Measurements from ENCODE around the gene GDA.
"Not testable (repeated sequence)": the region's sequence is repeated elsewhere in the genome, so short reads cannot be mapped to it uniquely, and the experiment has no call there.

GDA gene

DNA sequence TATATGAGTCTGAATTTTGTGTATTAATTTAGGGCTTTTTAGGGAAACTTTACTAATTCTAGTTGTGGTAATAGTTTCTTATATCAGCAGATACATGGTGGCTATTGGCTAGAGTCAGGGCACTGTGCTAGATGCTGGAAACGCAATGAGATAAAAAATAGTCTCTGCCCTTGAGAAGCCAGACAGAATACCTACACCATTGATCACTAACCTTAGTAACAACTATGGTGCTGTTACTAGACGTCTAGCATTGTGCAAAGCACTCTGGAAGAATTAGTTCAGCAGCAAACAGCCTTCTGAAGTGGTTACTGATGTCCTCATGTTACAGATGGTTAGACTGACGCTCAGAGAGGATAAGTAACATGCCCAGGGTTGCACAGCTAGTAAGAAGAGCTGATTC lies 61.8 kb downstream of the GDA start:
- DNase-seq, result no peak

- DNase-seq, result no peak
Observed at GRCh38 chr9:72213906-72214305, 64.7 kb downstream of the GDA start.

- DNase-seq, result no peak
Observed at GRCh38 chr9:72217306-72217842, 68.1 kb downstream of the GDA start.

DNA sequence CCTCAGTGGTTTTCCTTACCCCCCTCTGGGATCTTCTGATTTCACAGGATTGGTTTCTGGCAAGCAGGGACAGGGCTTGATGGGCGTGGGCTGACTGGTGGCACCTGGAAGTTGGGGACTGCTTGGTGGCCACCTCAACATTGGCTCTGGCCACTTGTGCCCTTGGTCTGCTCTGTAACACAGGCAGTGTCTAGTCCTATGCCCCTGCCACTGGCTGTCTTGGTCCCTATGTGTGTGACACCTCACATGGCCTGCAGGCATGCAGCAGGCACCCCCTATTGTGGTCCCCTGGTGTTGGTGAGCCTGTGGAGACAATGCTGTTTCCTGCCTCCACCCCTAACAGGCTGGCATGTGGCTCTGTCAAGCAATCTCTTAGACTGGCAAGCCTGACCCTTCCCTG lies 71.3 kb downstream of the GDA start:
- no peak for DNase-seq

- DNase-seq, result no peak
Observed at GRCh38 chr9:72226146-72226812, 77.0 kb downstream of the GDA start.

DNA sequence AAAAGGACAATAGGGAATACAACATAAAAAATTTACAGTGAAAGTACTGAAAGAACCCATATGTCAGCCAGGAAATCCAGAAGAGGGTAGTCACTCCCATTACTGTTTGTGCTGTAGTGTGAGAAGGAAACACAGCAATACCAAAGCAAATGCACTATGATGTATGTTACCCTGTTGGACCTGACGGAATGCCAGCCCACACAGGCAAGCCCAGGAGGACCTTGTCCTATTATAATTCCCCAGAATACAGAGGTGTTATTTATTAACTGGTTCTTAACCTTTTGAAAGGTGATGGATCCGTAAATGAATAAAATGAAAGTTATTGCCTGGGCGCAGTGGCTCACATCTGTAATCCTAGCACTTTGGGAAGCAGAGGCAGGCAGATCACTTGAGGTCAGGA lies 79.0 kb downstream of the GDA start:
- DNase-seq, result no peak

DNA sequence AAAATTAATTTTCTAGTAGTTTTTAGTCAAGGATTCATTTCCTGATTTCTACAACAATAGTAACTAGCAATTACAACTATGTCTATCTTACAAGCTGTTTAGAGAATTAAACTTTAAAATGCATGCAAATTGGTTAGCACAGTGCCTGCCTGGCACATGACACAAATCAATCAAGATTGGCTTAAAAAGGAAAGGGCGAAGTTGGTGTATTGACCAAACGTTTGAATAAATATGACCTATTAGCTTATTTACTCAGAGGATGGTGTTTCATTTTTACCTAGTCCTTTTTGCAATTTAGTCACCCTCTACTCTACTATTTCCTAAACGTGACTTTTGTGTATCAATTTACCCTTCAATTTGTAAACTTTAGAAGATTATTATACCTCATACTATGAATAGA lies 83.5 kb downstream of the GDA start:
- DNase-seq, result no peak

GRCh38 chr9:72247549-72247948 lies 98.3 kb downstream of the GDA start:
- no peak for DNase-seq

- no peak for DNase-seq
Observed at GRCh38 chr9:72251589-72251988, 102.3 kb downstream of the GDA start.

GRCh38 chr9:72254901-72255545 lies 105.8 kb downstream of the GDA start:
- DNase-seq, result no peak

DNA sequence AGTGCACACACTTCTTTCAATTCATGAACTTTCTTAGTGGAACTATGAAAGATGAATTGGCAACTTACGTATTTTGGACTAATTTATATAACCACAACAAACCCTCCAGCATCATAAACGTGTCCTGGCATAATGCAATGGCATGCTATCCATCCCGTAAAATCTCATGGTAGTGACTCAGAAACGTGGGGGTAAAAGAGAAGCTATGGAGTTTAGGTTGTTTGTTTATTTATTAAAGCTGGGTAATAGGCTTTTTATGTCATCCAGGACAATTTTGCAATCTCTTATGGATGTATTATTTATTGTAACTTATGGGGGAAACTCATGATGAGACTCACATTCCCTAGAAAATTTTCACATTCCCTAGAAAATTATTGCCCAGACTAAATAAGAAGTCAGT lies 106.3 kb downstream of the GDA start:
- DNase-seq, result no peak

DNA sequence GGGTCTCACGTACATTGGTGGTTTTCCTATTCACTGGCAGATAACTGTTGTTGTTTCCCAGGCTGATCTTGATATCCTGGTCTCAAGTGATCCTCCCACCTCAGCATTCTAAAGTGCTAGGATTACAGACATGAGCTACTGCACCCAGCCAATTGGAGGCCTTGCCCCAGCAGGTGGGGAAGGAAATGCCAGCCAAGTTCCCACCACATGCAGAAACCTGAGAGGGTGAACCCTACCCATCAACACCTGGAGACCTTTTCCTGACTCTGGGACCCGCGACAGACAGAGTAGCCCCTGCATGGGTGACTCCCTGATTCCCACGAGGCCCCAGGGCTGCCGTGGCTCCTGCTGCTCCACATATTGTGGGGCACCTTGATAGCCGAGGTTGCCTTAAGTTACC lies 107.7 kb downstream of the GDA start:
- DNase-seq, result no peak

- DNase-seq, result no peak
Observed at GRCh38 chr9:72257814-72258213, 108.6 kb downstream of the GDA start.

GRCh38 chr9:72262063-72262462 lies 112.8 kb downstream of the GDA start:
- no peak for DNase-seq

- no peak for DNase-seq
Observed at GRCh38 chr9:72263572-72263971, 114.3 kb downstream of the GDA start.

- DNase-seq, result no peak
Observed at GRCh38 chr9:72268961-72269360, 119.7 kb downstream of the GDA start.

DNA sequence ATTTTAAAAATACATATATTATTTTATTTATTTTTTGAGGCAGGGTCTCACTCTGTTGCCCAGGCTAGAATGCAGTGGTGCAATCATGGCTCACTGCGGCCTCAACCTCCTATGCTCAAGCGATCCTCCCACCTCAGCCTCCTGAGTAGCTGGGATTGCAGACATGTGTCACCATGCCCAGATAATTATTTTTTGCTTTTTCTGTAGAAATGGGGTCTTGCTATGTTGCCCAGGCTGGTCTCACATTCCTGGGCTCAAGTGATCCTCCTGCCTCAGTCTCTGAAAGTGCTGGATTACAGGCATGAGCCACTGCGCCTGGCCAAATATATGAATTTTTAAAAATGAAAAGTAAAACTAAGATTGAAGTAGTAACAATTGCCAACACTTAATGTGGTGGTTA lies 121.1 kb downstream of the GDA start:
- not testable (repeated sequence) for DNase-seq

DNA sequence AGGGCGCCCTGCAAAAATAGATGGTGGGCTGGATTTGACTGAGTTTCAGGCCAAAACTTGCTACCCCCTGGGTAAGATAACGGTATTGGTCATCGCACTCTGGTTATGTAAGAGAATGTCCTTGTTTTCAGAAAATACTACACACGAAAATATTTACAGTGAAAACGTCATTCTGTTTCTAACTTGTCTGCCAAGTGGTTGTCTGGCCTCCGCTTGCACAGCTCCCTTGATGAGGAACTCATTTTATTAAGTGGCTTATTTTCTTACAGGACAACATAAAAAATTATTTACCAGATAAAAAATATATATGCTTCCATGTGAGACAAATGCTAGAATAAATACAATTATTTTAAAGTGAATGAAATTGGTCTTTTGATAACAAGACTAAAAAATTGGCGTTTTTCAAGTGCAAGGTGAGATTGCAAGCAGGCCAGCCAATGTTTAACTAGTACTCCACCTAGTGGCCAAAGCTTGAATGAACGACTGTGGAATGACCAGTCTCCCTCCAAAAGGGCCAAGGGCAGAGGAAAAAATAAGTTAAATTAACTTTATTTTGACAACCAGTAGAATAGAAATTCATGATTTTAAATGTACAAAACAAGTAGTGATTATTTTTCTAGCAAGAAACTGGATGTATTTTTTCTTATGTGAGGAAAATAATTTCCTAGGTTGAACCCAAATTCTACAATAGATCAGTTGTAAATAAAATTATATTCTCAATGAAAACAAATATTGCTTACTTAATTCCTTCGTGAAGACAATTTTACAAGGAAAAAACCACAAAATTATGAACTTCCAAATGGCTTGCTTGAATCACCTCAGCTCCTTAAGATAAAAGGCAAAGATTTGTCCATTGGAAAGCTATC lies 122.6 kb downstream of the GDA start:
- DNase-seq, result peak; percentile 8

DNA sequence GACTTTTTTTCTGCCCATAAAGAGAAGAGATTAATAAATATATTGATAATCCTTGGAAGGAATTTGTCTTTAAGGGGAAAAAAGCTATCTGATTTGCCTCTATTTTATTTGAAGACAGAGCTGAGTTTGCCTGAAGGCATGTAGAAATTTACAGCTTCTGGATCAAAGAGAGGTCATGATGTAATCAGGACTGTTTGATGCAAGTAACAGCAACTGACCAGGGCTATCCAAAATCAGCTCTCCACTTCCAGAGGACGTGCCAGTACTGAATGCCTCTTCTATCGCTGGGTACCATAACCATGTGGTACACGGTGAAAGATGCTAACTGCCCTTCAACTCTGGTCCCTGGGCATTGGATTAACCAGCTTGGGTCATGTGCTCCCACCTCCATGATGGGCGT lies 125.2 kb downstream of the GDA start:
- no peak for DNase-seq

GRCh38 chr9:72274916-72275315 lies 125.7 kb downstream of the GDA start:
- DNase-seq, result no peak

DNA sequence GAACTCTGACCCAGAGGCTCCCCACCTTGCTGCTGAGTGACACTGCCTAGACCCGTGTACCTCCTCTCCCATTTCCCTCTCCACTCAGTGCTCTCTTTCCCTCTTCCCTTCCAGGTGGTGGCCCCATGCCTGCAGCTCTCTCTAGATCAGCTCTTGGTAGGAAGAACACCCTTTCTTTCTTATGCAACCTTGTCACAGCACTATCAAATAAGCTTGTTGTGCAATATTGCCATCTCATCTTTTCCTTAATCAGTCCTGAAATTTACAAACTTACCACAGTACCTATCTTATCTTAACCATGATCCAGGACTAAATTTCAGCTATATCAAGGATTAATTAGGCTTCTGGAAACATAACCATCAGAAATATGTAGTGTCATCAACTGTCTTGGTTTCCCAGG lies 127.2 kb downstream of the GDA start:
- DNase-seq, result no peak

DNA sequence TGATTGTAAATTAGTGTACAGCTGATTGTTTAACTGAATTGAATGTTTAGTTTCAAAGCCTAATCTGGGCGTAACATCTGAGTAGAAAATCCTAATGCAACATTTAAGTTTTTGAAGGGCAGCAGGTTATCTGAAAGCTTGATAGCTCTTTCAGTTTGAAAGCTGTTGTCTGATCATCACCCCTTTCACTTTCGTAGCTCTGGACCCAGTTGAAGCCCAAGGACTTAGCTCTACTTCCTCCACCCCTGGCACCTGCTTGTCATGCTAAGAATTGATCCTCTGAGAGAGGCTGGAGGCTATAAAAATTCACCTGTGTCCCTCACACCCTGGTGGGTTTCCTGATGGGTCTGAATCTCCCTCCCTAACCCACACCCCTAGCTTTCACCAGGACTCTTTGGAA lies 129.7 kb downstream of the GDA start:
- no peak for DNase-seq

- DNase-seq, result peak; percentile 6
Observed at GRCh38 chr9:72280913-72281500, 131.8 kb downstream of the GDA start.

Measured in NK-92 treated with Interleukin-12 subunit alpha and Interleukin-12 subunit beta, amount 100 ng/mL, for 24 hours (cell line).